HG03135 (cell line): ENCODE data around the gene FAM234A.
"Not testable (repeated sequence)": the region's sequence is repeated elsewhere in the genome, so short reads cannot be mapped to it uniquely, and the experiment has no call there.

Source experiments
- ATAC-seq: cut with Tn5 transposase; IDR thresholded peaks from one replicate; pipeline ENCODE4 v1.9.1; 2021; ENCODE audit warnings: mild to moderate bottlenecking, moderate library complexity; ENCODE audit not compliant: unreplicated experiment

Gene FAM234A, protein sequence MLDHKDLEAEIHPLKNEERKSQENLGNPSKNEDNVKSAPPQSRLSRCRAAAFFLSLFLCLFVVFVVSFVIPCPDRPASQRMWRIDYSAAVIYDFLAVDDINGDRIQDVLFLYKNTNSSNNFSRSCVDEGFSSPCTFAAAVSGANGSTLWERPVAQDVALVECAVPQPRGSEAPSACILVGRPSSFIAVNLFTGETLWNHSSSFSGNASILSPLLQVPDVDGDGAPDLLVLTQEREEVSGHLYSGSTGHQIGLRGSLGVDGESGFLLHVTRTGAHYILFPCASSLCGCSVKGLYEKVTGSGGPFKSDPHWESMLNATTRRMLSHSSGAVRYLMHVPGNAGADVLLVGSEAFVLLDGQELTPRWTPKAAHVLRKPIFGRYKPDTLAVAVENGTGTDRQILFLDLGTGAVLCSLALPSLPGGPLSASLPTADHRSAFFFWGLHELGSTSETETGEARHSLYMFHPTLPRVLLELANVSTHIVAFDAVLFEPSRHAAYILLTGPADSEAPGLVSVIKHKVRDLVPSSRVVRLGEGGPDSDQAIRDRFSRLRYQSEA

DNA sequence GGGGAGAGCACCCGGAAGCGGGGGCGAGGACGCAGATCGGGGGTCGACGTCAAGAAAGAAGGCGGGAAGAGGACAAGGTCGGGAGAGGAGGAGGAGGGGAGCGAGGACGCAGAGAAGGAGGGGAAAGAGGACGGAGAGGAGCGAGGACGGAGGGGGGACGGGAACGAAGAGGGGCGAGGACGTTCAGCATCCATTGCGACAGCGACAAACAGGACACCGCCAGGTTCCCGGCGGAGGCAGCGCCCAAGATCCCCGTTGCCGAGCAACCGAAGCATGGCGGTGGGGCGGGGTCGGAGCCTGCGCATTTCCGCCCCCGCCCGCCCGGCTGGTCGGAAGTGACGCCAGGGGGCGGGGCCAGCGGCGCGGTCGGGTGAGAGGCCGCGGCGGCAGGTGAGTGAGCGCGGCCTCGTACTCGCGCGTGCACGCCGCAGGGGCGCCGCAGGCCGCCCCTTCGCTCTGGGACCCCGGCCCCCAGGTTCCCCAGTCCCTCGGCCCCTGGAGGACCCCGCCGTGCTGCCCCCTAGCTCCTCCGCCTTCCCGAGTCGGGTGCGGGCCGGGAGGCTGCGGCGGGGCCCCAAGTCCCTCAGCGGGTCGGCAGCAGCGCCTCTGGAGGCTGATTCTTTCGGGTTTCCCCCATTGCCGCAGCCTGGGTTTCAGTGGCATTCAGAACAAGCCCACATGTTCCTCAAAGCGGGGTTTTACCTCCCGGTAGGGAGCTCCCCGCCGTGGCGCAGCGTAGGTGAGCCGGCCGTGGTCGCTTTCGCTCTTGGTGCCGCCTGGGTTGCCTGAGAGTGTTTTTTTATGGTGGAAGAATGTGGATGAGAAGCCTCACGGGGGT lies at the start of gene FAM234A:
FAM234A (plus strand) TSS at position 354 of the 838 bp plus-strand sequence. CDS start 19,593 bp downstream, outside the sequence.
- peak; percentile 88 for ATAC-seq

DNA sequence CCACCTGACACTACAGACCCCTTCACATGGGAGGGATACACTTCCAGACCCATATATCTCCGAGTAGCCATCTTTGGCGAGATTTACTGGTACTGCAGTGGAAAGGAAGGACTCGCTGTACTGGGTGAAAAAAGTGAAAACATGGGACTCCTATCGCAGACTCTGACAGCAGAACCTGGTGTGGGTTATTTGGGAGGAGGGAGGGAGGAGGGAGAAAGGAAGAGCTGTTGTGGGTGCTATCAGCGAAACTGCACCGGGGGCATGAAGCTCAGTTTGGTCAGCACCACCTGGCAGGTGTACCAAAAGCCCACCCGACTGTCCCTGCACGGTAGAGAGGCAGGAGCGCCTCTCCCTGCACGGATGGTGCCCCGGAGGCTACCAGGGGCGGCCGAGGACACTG lies 49.4 kb upstream of the FAM234A start:
- no peak for ATAC-seq

DNA sequence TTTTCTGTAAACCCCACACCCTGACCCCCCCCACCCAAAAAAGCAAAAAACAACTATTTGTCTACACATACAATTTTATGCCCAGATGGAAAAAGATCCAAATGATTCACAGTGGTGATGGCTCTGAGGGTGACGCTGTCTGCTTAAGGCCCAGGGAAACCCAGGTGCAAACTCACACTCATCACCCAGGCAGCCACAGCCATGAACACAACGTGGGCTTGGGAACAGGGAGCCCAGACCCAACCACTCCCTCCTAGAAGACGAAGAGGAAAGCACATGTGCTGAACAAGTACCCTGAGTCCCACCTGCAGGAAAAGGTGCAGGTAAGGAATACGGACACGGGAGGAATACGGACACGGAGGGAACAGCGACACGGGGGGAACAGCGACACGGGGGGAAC lies 48.9 kb upstream of the FAM234A start:
- no peak for ATAC-seq

DNA sequence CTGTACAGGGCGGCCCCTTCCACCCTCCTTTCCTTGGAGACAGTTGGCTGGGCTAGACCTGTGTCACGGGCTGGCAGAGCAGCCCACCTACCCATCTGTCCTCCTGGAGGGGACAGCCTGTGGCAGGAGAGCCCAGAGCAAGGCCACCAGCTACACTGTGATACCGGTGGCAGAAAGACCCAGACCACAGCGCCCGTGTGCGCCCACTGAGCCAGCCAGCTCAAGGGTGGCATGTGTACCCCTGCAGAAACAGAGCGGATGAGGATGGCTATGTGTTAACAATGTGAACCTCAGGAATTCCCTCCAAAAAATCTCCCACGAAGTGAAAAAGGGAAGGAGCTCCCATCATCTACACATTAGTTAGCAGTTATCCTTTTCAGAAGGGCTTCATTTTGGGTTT lies 47.3 kb upstream of the FAM234A start:
- ATAC-seq: no peak

DNA sequence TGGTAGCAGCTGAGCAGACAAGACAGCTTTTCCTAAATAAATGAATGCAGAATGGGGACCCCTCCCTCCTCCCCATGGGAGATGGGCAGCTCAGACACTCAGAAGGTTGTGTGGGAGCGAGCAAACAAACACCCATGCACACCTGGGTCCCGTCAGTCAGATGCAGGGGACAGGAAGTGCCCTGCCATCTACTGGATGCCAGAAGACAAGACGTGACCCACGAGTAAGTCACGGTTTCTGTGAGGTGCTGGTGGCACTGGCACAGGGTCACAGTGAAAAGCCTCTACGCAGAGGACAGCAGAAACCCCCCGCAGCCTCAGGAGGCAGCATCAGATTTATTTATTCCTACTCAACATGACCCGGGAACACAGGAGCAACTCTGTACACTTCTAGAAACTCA lies 45.9 kb upstream of the FAM234A start:
- no peak for ATAC-seq

DNA sequence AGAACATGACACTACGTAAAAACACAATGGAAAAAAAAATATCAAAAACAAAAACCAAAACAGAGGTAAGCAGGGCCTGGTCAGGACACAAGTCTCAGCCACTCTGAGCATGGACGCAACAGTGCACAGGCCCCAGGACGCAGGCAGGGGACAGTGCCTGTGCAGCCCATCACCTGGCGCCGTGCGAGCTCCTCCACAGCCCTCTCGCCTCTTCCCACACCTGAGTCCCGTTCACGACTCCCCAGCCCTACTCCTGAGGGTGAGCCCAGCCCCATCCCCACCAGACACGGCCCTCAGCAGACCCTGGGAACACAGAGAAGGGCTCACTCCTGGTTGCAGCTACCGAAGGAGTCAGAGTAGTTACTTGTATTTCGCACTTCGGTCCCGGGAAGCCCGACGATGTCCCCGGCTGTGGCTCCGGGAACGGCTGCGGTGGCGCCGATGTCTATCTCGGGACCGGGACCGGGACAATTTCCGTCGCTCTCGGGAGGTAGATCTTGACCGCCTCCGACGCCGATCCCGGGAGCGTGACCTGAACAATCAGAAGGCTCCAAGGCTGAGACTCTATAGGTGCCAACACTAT lies 44.9 kb upstream of the FAM234A start:
- no peak for ATAC-seq

DNA sequence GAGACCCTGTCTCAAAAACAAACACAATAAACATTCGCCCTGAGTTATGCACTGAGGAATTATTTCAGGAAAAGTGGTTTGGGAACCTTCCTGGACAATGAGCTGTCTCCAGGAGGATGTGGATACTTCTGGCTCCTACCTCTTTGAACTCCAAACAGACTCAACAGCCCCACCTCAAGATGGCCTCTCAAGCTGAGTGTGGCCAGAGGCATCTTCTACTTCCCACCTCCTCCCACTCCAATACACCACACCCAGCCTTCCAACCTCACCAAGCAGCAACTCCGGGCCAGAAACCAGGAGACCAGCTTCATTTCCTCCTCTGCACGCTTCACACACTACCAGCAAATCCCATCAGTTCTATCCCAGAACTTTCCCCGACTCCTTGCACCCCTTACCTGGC lies 42.8 kb upstream of the FAM234A start:
- ATAC-seq: no peak

DNA sequence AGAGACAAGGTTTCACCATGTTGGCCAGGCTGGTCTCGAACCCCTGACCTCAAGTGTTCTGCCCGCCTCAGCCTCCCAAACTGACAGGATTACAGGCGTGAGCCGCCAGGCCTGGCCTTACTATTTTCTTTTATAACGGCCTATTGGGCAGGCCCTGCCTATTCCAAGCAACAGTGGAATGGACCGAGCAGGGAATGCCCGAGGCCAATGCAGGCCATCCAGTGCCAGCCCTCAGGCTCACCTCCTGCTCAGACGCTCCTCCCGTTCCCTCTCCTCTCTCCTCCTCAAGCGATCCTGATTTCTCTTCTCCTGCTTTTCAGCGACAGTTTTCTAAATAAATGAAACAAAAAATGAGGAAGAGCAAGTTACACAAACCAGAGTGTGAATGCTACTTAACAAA lies 41.9 kb upstream of the FAM234A start:
- no peak for ATAC-seq

DNA sequence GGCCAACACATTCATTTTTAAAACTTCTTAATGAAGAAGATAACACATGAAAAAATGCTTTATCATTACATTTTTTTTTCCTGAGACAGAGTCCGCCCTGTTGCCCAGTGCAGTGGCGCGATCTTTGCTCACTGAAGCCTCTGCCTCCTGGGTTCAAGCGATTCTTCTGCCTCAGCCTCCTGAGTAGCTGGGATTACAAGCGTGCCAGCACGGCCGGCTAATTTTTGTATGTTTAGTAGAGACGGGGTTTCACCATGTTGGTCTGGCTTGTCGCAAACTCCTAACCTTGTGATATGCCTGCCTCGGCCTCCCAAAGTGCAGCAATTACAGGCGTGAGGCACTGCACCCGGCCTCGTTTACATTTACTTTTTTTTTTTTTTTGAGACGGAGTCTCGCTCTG lies 41.2 kb upstream of the FAM234A start:
- ATAC-seq: no peak

DNA sequence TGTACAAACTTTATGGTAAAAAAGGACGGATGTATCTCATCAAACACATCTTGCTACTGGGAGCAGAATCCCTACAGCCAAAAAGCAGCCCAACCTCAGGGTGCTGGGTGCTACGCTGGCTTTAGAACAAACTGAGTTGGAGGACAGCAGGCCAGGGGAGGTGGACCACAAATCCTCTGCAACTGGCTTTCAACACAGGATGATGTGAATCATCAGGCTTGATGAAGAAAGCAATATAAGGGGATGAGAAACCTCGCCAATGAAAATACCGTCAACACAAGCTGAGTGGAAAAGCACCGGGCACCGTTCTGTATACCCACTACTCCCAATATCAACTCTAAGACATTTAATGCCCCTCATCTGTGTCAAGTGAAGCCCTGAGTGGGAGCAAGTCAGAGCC lies 40.1 kb upstream of the FAM234A start:
- ATAC-seq: no peak

DNA sequence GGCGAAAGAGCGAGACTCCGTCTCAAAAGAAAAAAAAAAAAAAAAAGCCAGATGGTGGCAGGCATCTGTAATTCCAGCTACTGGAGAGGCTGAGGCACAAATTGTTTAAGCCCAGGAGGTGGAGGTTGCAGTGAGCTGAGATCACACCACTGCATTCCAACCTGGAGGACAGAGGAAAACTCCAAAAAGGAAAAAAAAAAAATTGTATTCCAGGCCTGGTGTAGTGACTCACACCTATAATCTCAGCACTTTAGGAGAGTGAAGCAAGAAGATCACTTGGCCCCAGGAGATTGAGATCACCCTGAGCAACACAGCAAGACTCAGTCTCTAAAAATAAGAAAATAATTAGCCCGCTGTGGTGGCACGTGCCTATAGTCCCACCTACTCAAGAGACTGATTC lies 34.2 kb upstream of the FAM234A start:
- ATAC-seq: no peak

DNA sequence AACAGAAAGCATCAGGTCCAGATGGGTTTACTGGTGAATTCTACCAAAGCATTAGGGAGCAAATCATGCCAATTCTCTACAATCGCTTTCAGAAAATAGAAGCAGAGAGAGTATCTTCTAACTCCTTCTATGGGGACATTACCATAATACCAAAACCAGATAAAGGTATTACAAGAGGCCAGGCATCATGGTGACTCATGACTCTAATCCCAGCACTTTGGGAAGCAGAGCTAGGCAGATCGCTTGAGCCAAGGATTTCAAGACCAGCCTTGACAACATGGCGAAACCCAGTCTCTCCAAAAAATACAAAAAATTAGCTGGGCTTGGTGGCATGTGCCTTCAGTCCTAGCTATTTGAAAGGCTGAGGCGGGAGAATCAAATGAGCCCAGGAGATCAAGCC lies 31.4 kb upstream of the FAM234A start:
- no peak for ATAC-seq

DNA sequence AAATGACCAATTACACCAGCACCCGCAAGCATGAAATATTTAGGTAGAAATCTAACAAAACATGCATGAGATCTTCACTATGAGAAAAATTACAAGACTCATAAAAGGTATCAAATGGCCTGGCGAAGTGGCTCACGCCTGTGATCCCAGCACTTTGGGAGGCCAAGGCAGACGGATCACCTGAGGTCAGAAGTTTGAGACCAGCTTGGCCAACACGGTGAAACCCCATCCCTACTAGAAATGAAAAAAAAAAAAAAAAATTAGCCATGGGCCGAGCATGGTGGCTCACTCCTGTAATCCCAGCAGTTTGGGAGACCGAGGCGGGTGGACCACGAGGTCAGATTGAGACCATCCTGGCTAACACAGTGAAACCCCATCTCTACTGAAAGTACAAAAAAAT lies 30.6 kb upstream of the FAM234A start:
- not testable (repeated sequence) for ATAC-seq

DNA sequence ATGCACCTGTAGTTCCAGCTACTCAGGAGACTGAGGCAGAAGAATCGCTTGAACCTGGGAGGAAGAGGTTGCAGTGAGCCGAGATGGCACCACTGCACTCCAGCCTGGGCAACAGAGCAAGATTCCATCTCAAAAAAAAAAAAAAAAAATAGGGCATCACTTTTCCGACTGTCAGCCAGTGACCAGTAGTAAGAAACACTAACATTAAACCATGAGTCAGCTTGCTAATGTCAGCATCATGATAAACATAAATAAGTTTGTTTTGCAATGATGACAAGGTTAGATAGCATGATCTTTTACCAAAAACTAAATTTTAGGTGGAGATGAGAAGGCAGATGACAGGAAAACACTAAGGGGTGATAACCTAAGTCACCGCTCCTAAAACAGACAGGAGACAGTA lies 25.3 kb upstream of the FAM234A start:
- ATAC-seq: not testable (repeated sequence)

DNA sequence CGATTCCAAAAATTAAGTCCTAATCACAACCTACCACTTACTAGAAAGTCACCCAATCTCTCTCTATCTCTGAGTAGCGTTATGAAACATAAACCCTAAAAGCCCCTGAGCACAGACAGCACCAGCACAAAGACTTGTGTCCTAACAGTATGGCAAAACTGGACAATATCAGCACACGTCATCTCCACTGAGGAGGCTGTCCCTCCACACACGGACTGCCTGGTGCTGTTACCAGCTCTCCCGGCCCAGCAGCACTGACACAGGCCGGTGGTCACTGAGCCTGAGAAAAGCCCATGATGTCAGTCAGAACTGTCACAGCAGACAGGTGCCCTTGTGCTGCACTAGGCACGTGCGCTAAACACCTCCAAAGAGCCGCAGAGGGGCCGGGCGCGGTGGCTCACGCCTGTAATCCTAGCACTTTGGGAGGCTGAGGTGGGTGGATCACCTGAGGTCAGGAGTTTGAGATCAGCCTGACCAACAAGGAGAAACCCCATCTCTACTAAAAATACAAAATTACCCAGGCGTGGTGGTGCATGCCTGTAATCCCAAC lies 22.9 kb upstream of the FAM234A start:
- ATAC-seq: not testable (repeated sequence)

DNA sequence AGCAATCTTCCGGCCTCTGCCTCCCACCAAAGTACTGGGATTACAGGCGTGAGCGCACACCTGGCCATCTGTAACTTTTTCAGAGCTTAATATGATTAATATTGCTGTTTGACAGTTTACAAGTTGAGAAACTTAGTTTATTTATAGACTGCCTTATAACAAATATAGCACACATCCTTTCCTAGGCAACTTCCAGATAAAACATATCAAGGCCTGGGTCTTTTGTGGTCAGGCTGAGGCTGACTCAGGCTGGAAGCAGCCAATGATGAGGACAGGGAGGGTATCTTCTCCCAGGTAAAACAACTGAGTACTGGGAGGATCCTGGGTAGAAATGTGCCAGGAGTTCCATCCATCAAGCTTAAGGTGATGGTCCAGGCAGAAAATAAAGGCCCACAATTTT lies 21.6 kb upstream of the FAM234A start:
- ATAC-seq: no peak

DNA sequence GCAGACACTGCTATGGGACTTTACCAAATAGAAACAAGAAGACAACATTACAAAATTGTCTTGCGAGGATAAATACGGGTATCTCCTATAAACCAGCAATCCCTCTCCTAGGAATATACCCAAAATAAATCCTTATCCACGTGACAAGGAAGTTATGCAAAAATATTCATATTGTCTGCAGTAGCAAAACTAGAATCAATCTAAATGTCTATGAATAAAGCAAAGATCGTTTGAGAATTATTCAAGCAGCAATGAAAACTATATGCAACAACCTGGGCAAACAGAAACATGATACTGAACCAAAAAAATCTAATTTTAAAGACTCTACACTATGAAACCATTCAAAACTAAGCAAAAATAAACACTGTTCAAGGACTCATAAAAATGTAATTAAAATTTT lies 14.6 kb upstream of the FAM234A start:
- no peak for ATAC-seq

DNA sequence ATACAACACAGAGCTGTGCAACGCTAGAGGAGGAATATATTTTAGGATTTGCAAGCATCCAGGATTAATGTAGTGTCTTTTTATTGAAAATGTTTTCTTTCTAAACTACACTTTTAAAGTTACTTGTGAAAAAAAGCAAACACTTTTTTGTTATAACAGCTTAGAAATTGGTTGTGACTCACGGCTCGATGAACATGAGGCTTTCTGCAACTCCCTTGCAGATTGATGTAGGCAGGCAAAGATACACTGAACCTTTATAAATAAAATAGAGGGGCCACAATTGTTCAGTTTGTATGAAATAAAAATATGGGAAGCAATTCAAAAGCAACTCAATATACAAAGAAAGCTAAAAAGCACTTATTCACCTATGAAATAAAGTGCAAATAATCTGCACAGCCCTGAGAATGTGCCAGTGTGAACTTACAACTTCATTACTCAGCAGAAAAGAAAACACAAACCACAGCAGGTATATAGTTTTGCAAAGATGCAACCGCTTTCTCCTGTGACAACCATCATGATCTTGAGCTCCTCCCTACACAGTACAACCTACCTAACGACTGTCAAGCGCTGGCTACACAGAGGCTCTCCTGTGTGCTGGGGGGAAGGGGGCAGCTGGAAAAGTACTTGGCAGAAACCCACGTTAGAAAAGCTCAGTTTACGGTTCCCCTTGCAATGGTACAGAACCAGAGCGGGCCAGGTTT lies 6.3 kb upstream of the FAM234A start:
- ATAC-seq: no peak

DNA sequence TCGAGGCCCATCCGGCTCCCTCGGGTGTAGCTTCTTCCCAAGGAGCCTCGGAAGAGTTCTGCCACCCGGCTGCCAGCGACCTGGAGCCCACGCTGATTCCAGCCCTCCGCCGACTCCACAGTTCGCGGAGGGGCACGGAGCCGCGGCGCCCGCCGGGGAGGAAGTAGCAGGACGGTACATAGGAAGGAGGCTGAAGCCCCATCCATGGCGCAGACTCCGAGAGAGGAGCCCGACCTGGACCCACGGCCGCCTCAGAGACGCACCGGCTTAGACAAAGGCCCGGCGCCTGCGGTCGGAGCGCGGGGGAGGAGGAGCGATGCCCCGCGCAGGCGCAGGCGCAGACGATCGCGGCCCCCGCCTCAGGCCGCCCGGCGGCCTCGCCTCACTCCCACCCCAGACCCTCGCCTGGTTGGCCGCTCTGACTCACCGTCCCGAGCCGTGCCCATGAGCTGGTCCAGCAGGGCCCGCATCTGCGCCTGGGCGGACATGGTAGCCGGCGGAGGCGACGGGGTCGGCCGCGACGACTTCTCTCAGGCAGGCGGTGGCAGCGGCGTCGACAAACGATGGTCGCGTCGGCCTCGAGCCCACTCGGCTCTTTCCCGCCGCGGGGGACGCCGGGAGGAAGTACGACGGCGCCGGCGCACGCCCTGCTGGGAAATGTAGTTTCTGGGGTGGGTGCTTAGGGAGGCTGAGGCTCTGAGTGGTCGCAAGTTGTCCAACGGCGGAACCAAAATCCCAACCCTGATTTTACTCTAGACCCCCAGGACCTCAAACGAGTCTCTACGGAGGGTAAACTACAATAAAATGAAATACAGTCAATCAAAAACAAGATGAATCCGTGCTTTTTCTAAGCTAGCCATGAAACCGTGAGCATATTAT lies 5.5 kb upstream of the FAM234A start, which contains the start of gene LUC7L:
LUC7L (minus strand) TSS at position 598 of the 879 bp plus-strand sequence; CDS start at position 488, 110 bp downstream.
- ATAC-seq: peak; percentile 82
